Activated CD4-positive, CD25-positive, alpha-beta regulatory T cell (primary cell): ENCODE data around the gene ADGRF3.
"Not testable (repeated sequence)": the region's sequence is repeated elsewhere in the genome, so short reads cannot be mapped to it uniquely, and the experiment has no call there.

Experiments used
- DNase-seq, 4 experiments: peaks; one replicate each; lab custom pipeline; 2025; lab: John Stamatoyannopoulos, UW

ADGRF3 gene

DNA sequence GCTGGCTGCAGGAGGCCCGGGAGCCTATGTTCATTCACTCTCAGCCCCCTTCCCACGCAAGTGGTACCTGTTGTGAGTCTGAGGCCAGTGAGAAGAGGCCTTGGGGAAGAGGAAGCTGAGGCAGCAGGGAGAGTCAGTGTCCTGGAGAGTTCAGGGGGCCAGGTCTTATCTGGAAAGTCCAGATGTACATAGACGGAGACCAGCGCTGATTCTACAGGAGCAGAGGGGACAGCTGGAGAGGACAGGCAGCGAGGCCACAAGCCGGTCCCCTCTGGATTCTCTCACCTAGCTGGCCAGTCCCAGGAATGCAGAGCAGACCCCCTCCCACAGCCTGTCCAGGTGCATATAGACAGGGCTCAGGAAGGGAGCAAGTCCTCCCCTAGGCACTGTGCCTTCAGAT is 29.7 kb downstream of the ADGRF3 start:
- DNase-seq: no peak

DNA sequence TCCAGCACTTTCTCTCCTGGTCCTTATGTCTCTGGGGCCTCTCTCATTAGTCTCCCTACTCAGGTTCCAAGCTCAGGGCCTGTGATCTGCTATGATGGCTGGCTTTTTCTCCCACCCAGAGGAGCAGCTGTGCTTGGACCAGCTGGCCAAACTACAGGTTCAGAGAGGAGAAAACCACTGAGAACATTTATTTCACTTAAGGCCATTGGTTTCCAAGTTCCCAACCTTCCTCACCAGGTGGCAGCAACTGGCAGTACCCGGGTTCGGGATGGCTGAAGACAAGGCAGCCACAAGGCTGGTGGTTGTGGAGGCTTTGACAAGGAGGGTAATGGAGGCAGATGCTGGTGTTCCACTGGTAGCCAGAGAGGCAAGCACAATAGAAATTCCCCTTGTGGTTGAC is 30.5 kb downstream of the ADGRF3 start:
- no peak for DNase-seq

DNA sequence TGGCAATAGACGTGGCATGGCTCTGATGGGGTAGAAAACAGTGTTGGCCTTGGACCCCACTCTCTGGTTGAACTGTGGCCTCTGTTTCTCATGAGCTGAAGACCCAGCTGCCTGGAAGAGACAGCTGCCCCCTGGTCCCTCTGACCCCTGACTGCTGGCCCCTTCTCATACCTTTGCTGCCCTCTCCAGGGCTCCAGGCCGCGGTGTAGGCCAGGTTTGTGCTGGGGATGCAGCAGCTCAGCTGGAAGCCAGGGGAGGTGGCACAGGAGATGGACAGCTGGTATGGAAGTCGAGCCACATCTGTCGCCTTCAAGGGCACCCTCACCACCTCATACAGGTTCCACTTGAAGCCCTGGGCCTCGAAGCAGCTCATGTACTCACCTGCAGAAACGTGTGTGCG is 32.3 kb downstream of the ADGRF3 start:
- DNase-seq: no peak

DNA sequence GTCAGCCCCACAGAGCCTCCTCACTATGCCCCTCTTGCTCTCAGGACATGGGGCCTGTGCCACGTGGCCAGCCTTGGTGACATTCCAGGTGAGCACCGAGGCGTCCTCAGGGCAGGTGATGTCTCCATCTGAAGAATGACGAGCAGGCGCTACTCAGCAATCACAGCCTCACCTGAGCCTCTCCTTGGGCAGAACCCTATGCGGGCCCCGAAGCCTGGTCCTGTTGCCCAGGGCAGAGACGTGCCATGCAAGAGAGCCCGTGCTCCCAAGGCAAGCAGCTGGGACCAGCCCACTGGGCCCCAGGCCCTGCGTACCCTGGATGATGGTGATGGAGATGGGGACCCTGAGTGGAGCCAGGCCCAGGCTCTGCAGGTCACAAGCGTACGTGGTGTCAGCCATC is 33.1 kb downstream of the ADGRF3 start:
- DNase-seq: no peak

DNA sequence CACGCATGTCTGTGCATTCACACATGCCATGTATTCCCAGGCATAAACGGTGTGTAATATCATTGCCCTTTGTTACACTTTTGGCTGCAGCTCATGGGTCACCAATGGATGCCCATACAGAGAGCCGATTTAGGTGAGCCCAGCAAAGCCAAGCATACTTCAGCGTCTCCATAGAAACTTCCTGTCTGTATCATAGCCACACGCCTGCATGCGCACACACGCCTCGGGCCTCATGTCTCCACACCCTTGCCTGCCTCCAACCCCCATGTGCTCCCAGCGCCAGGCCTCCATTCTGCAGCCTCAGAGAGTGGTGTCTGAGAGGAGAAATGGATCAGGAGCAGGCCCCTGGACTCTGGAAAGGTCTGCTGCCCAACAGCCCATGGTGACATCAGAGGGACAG is 34.1 kb downstream of the ADGRF3 start:
- DNase-seq: no peak

DNA sequence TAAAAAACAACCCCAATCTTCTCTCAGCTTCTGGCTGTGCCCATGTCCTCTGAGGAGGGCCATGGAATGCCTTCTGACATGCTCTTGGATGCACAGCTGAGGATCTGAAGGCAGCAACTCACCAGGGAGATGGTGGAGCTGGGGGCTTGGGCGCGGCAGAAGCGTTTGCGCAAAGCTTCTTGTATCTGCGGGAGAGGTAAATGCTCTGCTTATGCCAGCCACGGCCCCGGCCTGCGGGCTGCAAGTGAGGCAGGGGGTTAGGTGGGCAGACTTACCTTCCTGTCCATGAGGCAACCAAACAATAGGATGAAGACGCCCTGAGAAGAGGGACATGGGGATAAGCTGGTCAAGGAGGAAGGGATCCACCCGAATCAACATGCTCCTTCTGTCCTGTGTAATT is 36.7 kb downstream of the ADGRF3 start:
- no peak for DNase-seq

DNA sequence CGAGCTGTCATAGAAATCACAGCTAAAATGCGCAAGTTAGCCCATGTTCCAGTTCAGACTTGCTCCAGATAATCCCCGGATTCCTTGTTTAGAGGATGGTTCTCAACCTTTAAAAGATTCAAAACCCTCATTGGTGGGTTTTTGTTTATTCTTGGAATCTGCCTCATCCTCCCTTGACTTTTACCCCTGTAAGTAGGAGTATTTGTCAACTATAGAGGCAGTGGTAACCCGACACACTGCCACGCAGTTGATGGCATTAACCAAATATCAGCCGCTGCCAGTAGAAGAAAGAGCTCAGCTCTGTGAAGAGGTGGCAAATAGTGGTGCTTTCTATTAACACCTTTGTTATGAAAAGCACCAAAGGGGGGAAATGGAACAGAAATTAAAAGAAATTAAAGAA is 41.0 kb downstream of the ADGRF3 start:
- no peak for DNase-seq

DNA sequence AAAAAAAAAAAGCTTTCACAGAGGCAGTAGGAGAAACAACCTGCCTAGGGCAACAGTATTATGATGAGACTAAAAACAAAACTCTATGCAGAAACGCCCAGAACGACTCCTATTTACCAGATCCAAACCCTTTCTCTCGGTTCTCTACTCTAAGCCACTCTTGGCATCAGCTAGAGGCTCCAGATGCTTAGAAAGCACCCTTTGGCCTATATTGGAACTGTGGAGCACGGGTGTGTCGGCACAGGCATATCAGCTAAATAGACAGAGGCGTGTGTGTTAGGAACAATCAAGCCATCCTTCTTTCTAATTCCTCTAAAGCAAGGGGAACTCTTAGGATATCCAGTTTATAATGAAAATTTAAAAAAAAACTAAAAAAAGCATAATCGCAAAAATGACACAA is 41.5 kb downstream of the ADGRF3 start:
- not testable (repeated sequence) for DNase-seq

DNA sequence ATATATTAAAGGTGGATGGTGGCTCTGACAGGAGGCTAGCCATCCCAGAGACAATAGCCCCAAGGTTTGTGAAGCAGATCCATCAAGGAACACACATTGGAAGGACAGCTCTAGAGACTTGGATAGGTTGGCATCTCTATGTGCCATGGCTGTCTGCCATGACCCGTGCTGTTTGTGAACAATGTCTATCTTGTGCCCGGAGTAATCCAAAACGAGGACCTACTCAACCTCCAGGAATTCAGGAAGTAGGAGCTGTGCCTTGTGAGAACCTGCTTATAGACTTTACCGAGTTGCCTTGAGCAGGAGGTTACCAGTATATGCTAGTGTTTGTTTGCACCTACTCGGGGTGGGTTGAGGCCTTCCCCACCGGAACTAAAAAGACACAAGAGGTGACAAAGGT is 43.7 kb downstream of the ADGRF3 start:
- no peak for DNase-seq

DNA sequence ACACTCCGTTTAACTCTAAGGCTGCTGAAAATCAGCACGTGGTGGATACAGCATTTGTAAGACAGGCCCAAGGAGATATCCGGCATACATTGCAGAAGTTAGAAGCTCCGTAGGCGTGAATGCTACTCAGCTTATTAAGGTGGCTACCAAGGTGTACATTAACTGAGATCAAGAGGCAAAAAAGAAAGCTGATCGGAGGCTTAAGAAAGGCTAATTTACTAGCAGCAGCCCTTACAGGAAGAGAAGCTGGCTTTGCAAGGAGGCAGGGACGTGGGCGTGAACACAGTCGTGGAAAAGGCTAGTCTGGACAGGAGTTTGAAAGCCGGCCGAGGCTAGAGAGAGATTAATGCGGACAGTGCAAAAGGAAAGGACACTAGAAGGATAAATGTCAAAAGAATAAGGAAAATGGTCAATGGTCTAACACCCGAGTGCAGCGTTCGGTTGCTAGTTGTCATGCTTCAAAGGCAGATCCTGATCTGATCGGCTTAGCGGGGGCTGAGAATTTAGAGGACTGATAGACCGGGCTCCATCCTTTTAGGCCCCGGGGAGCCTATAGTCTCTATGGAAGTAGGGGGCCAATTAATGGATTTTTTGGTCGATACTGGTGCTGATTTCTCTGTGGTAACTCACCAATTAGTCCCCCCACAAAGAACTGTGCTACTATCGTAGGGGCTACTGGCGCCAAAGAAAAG is 46.2 kb downstream of the ADGRF3 start:
- DNase-seq: no peak

DNA sequence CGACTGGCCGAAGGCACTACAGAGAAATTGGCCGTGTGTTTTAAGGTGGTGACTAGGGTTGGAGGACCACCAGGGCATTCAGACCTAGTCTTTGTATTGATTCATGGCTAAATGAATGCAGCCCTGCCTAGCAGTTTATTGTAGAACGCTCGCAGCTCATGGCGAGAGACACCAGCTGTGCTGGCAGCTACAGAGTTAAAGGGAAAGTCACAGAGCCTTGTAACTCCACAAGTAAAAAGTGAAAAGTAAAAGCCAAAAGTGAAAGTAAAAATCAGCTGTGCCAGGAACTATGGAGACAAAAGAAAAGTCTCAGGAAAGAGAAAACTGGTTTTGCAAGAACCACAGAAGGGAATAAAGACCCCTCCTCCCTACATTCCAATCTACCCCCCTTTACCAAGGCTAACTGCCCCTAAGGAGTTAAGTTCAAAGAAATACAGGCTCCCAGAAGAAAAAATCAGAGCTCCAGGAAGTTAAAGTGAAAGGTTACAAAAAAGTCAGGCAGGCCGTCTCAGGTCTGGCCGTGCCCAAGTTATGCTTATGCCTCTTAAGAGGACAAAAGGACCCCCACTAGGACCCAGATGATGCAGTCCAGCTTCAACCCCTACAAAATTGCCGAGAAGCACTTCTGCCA is 47.0 kb downstream of the ADGRF3 start:
- DNase-seq: no peak

DNA sequence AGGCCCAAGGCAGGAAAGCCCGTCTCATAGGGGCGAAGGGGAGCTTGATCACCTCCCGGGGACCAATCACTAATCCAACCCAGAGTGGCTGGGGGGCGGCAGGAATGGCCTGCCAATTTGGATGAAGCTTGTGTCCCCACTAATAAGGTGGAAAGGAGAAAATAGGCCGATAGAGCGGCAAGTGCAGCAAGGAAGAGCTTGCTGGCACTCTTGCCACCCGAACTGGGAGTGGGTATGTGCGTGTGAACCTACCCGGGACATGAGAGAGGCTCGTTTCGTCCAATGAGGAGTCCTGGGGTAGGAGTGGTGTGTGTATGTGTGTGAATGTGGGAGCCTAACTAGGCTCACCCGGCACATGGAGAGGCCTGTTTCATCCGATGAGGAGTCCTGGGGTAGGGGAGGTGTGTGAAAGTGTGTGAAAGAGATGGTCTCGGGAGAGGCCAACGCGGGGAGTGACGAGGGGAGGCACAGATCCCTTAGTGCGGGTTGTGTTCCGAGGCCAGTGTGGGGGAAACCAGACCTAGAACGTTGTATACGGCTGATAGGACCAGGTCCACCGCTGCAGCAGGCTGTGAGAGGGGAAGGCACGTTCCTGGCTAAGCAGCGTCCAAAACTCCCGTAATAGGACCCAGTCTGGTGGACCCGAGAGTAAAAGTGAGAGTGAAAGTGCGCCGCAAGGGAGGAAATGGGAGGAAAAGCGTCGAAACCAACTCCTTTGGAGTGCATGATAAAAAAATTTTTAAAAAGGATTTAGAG is 47.8 kb downstream of the ADGRF3 start:
- DNase-seq: no peak

DNA sequence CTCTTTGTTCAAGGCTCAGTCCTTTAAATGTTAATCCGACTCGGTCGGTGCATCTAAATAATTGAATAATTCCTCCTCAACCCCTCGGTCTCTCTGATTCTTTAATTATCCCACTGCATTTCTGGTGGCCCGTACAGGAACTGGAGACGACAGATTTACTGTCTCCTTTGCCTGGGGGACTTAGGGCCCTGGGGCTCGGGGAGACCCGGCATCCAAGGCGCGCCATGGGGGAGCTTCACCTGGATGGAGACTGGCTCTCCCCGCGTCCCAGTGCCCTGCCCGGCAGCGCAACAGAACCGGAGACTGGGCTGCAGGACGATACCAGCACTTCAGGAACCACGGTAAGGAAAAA is 48.3 kb downstream of the ADGRF3 start:
- DNase-seq: no peak

DNA sequence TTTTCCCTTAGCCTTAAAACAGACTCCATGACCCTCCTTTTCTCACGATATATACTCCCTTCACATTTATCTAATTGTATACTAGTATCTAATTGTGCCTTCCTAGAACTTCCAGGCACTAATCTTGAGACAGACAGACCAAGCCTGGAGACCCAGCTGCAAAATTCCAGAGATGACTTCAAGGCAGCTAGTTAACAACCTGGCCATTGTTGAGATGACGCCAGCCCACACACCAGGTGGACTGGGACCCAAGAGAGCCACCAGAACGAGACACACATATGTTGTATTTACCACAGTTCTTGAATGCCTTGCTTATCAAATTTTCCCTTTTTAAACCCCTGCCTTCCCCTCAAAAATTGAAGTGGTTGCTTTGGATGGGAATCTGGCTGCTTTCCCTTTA is 49.5 kb downstream of the ADGRF3 start:
- DNase-seq: no peak

DNA sequence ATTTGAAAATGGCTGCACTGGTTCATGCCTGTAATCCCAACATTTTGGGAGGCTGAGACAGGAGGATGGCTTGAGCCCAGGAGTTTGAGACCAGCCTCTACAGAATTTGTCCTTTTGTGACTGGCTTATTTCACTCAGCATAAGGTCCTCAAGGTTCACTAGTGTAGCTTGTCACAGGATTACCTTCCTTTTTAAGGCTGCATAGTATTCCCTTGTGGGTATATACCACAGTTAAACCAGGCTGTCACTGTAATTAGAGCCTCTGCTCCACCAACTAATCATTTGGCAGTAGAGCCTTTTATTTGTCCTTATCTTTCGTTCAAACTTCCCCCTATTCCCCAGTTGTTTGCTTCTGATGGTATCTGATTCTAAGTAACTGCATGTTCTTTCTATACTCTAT is 51.1 kb downstream of the ADGRF3 start:
- no peak for DNase-seq

DNA sequence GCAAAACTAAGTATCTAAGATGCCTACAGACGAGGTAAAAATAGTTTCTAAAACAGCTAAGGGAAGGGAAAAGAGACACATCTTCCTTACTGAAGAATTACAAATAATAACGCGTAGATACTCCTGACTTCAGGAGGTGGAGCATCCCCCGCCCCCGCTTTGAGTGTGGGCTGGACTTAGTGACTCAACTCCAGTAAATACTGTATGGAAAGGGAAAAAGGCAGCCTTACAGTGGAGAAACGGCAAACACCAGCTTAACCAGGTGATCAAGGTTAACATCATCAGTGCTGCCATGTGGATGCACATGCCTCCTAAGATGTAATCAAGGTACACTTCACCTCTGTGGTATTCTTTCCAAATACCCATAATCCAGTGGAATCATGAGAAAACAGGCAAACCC is 53.9 kb downstream of the ADGRF3 start:
- no peak for DNase-seq

DNA sequence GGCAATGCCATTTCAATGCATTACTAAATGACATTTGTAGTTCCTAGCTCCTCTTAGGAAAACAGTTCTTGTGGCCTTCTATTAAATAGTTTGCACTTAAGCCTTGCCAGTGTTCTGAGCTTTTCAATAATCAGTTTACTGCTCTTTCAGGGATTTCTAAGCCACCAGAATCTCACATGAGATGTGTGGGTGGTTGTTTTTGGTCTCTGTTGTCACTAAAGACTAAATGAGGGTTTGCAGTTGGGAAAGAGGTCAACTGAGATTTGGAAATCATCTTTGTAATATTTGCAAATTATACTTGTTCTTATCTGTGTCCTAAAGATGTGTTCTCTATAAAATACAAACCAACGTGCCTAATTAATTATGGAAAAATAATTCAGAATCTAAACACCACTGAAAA is 56.6 kb downstream of the ADGRF3 start:
- DNase-seq: no peak

DNA sequence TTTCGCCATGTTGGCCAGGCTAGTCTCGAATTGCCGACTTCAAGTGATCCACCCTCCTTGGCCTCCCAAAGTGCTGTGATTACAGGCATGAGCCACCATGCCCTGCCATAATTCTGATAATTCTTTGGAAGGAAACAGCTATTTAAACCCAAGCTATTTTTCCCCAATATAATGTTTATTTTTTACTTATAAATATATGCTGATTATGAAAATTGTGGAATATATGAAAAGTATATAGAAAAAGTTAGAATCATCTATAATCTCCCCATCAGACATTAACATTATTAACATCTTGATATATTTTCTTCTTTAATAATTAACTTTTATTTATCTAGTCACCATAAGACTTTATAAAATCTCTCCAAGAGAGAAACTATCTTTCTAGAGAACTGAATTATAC is 60.7 kb downstream of the ADGRF3 start:
- no peak for DNase-seq

DNA sequence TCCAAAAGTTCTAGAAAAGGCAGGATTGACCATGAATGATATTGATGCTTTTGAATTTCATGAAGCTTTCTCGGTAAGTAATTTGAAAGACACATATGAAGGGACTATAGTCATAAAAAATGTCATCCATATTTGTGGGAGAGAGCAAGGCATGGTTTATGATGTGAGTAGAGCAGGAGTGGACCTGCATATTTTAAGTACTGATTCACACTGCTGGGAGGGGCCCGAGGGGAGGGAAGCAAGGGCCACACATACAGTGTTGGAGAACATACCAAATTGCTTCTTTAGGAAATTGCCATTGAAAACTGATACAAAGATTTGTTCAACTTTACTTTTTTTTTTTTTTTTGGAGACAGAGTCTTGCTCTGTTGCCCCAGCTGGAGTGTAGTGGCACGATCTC is 62.5 kb downstream of the ADGRF3 start:
- no peak for DNase-seq

DNA sequence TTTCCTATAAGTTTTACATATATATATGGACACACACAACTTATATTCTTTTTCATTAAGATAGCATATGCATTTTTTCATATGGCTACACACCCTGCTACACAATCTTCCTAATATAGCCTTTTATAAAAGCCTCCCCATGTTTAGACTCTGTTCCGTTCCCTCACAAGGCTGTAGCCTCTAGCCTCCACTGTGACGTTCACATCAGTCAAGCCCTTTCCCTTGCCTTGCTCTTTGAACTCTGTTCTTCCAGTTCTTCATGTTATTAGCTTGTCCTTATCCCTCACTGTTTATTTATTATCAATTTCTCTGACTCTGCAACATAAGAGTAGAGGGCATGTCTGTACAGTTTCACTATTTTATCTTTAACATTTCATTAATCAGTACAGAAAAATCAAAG is 63.0 kb downstream of the ADGRF3 start:
- DNase-seq: no peak

DNA sequence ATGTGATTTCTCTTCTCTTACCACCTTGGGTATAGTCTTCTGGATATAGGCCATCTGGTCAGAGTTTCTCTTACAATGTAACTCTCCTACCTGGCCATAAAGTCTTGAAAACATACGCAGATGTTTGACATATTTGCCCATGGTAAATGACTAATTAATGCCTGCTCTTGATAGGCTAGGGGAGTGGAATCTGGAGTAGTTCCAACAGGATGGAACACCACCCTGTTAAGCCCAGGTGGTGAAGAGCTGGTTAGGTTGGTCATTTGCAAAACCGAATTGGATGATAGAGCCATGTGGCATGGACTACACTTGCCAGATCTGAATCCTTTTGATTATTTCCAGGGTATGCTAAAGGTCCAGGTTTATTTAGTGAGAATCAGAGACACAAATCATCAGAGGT is 65.4 kb downstream of the ADGRF3 start:
- DNase-seq: no peak

DNA sequence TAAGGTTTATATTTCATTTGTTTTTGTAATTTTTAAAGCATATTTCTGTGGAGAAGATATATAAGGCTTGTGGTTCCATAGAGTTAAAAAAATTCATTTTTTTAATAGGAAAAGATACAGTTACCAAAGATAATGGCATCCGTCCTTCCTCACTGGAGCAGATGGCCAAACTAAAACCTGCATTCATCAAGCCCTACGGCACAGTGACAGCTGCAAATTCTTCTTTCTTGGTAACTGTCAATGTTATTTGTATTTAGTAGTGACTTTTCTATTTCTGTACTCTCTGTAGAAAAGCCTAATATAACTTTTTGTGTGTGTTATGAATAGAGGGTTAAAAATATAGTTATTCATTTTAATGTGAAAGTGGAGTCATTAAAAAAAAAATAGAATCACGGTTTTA is 66.7 kb downstream of the ADGRF3 start:
- no peak for DNase-seq

DNA sequence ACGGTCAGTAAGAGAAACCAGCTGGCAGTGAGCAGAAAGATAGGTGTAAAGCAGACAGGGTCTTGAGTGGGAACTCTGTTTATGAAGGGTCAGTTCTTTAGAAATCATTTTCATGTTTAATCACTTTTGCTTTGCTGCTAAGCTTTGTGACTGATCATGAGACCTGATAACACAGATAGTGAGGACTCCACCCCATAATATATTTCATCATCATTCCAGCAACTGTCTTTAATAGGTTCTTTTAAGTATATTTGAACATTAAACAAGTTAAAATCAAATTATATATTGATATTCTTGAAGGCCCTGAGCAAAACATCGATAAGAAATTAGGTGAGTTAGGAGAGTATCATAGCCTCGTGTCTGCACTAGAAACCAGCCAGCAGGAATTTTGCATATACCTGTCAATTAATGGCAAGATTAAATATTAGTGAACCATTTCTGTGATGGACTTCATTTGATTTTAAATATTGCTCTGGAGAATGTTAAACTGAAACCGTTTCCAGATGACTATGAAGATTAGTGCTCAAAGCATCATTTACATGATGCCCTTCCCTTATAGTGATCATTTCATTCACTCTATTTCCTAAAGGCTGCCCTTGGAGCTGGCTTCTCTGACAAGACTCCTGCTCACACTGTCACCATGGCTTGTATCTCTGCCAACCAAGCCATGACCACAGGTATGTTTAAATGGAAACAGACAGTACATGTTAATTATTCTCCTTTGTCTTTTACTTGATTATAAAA is 69.9 kb downstream of the ADGRF3 start:
- DNase-seq: no peak
